DOHH2 (cell line): ENCODE data around the gene FNDC11.

Experiments
- H3F3A ChIP-seq: fragments of 200-600 bp; sonication (generic), shearing (Covaris generic); 2 replicates; pipeline ENCODE4 v1.6.0; 2016; ENCODE audit warnings: antibody characterized with exemption, mild to moderate bottlenecking; ENCODE audit not compliant: control insufficient read depth, insufficient read depth
- H3K27ac ChIP-seq: fragments of 200-600 bp; sonication (generic); 2 replicates; pipeline ENCODE4 v1.5.1; 2014; ENCODE audit warnings: low read depth, mild to moderate bottlenecking, low read length, moderate library complexity
- H3K27me3 ChIP-seq: fragments of 200-600 bp; sonication (generic); 2 replicates; pipeline ENCODE4 v1.6.1; 2014; ENCODE audit warnings: mild to moderate bottlenecking, low read length, mixed read lengths; ENCODE audit not compliant: control insufficient read depth
- H3K36me3 ChIP-seq: fragments of 200-600 bp; sonication (generic); 2 replicates; pipeline ENCODE4 v1.6.1; 2014; ENCODE audit warnings: mild to moderate bottlenecking, low read length, moderate library complexity, mixed read lengths; ENCODE audit not compliant: control insufficient read depth
- H3K4me1 ChIP-seq: fragments of 200-600 bp; sonication (generic); 2 replicates; pipeline ENCODE4 v1.6.1; 2014; ENCODE audit warnings: mild to moderate bottlenecking, low read length, mixed read lengths; ENCODE audit not compliant: control insufficient read depth
- H3K4me2 ChIP-seq: fragments of 200-600 bp; sonication (generic); 2 replicates; pipeline ENCODE4 v1.6.0; 2014; ENCODE audit warnings: mild to moderate bottlenecking, low read length, moderate library complexity
- H3K4me3 ChIP-seq: fragments of 200-600 bp; sonication (generic); 2 replicates; pipeline ENCODE4 v1.5.1; 2014; ENCODE audit warnings: mild to moderate bottlenecking, low read length, mixed read lengths
- H3K79me2 ChIP-seq: fragments of 200-600 bp; sonication (generic); 2 replicates; pipeline ENCODE4 v1.6.1; 2014; ENCODE audit warnings: mild to moderate bottlenecking, low read length, mixed read lengths; ENCODE audit not compliant: control insufficient read depth
- H3K9me2 ChIP-seq: fragments of 200-600 bp; sonication (generic); replicated peaks from 2 replicates; pipeline ENCODE4 v1.6.1; 2014; ENCODE audit warnings: mild to moderate bottlenecking, low read length, mixed read lengths; ENCODE audit not compliant: control insufficient read depth
- H3K9me3 ChIP-seq: fragments of 200-600 bp; sonication (generic); 2 replicates; pipeline ENCODE4 v1.6.1; 2014; ENCODE audit warnings: antibody characterized with exemption, low read length, mixed read lengths; ENCODE audit not compliant: control insufficient read depth, insufficient read depth
- H4K20me1 ChIP-seq: fragments of 200-600 bp; sonication (generic); 2 replicates; pipeline ENCODE4 v1.6.0; 2014; ENCODE audit warnings: low read depth, mild to moderate bottlenecking, antibody characterized with exemption, low read length, moderate library complexity; ENCODE audit not compliant: control insufficient read depth, insufficient read depth
- EZH2phosphoT487 ChIP-seq: fragments of 200-600 bp; sonication (generic); IDR thresholded peaks from 2 replicates; pipeline ENCODE4 v1.6.1; 2017; ENCODE audit warnings: borderline replicate concordance, mild to moderate bottlenecking, antibody characterized with exemption, low read length, moderate library complexity, mixed read lengths
- TF ChIP-seq, protein P1 (sequence below): fragments of 200-600 bp; sonication (generic); IDR thresholded peaks from one replicate; pipeline ENCODE4 v1.5.1; 2014; ENCODE audit warnings: antibody characterized with exemption, mild to moderate bottlenecking, low read depth, low read length; ENCODE audit not compliant: poor library complexity, severe bottlenecking

The FNDC11 gene

DNA sequence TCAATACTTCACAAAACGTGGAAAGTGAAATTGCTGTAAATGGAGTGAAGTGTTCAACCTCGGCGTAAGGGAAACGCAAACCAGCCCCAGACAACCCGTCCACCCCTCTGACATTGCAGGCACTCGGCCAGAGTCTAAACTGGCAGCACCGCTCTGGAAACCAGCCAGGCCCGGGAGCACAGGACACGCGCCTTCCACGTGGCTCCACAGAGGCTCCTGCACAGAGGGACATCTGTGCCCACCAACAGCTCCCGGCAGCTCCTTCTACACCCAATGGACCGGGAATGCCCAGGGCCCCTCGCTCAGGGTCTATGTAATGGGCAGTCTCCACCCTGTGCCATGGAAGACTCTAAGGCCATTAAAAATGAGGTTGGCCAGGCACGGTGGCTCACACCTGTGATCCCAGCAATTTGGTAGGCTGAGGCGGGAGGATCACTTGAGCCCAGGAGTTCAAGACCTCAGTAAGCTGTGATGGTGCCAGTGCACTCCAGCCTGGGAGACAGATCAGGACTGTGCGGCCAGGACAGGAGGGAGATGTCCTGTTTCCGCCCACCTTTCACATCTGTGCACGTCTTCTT, 23.4 kb downstream of the FNDC11 start:
- no peaks in the 10 kb centered on the region for H3K9me2 ChIP-seq
- TF ChIP-seq, protein P1, sequence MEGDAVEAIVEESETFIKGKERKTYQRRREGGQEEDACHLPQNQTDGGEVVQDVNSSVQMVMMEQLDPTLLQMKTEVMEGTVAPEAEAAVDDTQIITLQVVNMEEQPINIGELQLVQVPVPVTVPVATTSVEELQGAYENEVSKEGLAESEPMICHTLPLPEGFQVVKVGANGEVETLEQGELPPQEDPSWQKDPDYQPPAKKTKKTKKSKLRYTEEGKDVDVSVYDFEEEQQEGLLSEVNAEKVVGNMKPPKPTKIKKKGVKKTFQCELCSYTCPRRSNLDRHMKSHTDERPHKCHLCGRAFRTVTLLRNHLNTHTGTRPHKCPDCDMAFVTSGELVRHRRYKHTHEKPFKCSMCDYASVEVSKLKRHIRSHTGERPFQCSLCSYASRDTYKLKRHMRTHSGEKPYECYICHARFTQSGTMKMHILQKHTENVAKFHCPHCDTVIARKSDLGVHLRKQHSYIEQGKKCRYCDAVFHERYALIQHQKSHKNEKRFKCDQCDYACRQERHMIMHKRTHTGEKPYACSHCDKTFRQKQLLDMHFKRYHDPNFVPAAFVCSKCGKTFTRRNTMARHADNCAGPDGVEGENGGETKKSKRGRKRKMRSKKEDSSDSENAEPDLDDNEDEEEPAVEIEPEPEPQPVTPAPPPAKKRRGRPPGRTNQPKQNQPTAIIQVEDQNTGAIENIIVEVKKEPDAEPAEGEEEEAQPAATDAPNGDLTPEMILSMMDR, result no peak
- no peak for TF ChIP-seq EZH2phosphoT487
- peaks cover 7% of the 10 kb centered on the region for H3K4me1 ChIP-seq
- no peaks in the 10 kb centered on the region for H3K36me3 ChIP-seq
- no peak overlapping the region for H3K4me2 ChIP-seq
- no peak overlapping the region for H3K4me3 ChIP-seq
- H3K9me3 ChIP-seq, result no peaks in the 10 kb centered on the region
- H3F3A ChIP-seq, result no peaks in the 10 kb centered on the region
- H3K79me2 ChIP-seq, result no peaks in the 10 kb centered on the region
- H3K27me3 ChIP-seq, result peaks cover 25% of the 10 kb centered on the region
- no peak overlapping the region for H3K27ac ChIP-seq
- H4K20me1 ChIP-seq, result no peaks in the 10 kb centered on the region

DNA sequence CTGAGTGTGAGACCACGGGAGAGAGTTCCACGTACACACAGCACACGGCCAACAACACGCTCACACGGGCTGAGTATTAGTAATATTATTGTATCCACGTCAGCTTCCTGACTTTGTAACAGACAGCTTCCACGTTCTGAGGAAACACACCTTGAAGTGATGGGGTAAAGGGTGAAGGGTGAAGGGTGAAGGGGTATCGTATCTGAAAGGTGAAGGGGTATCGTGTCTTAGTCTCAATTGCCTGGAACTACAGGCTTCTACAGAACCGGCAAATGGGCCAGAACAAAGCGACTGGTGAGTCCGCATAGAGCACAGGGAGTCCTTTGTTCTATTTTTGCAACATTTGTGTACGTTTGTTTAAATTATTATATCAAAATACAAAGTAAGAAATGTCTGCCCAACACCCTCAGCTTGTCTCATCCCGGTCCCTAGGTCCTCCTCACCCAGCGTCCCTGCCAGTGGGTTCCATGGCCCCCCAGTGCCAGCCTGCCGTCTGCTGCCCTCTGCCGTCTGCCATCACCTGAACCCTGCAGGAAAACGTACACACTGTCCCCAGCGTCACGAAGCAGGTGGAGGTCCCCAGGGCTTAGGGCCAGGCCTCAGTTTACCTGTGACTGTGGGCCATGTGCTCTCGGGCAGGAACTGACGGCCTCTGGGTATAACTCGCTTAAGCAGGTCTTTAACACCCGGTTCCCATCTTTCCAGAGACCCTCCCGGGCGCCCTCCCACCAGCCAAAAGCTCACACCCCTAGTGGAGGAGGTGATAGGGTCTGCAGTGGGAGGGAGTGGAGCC, 24.5 kb downstream of the FNDC11 start:
- no peak overlapping the region for H3K27ac ChIP-seq
- H3K9me2 ChIP-seq, result no peaks in the 10 kb centered on the region
- no peaks in the 10 kb centered on the region for H3K79me2 ChIP-seq
- H3K27me3 ChIP-seq, result peaks cover 25% of the 10 kb centered on the region
- H3F3A ChIP-seq, result no peaks in the 10 kb centered on the region
- no peaks in the 10 kb centered on the region for H3K36me3 ChIP-seq
- no peak overlapping the region for H3K4me2 ChIP-seq
- peaks cover 7% of the 10 kb centered on the region for H3K4me1 ChIP-seq
- no peak for TF ChIP-seq EZH2phosphoT487
- H3K9me3 ChIP-seq, result no peaks in the 10 kb centered on the region
- H4K20me1 ChIP-seq, result no peaks in the 10 kb centered on the region
- no peak overlapping the region for H3K4me3 ChIP-seq

DNA sequence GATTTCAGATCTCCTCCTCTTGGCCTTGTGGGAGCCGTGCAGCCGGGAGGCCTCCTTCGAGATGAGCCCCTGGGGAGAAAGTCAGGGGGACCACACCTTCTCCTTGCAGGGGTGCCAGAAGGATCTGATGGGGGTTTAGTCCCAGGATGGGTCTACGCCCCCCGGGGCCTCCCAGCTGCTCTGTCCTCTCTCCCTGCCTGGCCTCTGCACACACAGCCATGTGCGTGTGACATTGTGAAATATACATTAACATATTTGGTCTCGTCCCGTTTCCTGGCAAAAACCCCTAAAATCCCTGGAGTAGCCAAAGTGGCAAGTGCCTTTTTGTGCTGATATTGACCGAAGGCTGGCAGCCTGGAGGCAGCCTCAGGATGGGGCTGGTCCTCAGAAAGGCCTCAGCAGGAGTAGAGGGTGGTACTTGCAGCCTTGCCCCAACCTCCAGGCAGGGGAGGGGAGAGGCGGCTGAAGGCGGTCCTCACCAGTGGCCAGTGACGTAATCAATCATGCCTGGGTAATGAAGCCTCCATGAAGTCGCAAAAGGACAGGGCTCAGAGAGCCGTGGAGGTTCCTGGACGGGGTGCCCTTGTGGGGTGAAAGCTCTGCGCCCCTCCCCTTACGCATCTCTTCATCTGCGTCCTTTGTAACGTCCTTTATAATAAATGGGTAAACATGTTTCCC, 25.2 kb downstream of the FNDC11 start:
- no peak overlapping the region for H3K4me2 ChIP-seq
- no peaks in the 10 kb centered on the region for H4K20me1 ChIP-seq
- no peaks in the 10 kb centered on the region for H3K9me3 ChIP-seq
- no peak overlapping the region for H3K4me3 ChIP-seq
- TF ChIP-seq, protein P1, result no peak
- TF ChIP-seq EZH2phosphoT487, result no peak
- no peak overlapping the region for H3K27ac ChIP-seq
- no peaks in the 10 kb centered on the region for H3F3A ChIP-seq
- H3K9me2 ChIP-seq, result no peaks in the 10 kb centered on the region
- peaks cover 23% of the 10 kb centered on the region for H3K27me3 ChIP-seq
- H3K36me3 ChIP-seq, result no peaks in the 10 kb centered on the region
- no peaks in the 10 kb centered on the region for H3K79me2 ChIP-seq
- H3K4me1 ChIP-seq, result peaks cover 4% of the 10 kb centered on the region
